Osteoblast (primary cell): ENCODE results near the gene SLC27A1. TPM values are rescaled to one million over a fixed set of nuclear protein-coding genes. Genes with fewer than 3 reads are reported as not detected.

Experiments
- DNase-seq: peaks from one replicate; pipeline ENCODE4 v3.0.0; 2011; ENCODE audit warnings: low spot score, mixed read lengths; ENCODE audit not compliant: insufficient read length; ENCODE audit errors: missing footprints
- H2AFZ ChIP-seq: 2 replicates; pipeline ENCODE4 v1.6.0; 2011; ENCODE audit warnings: mild to moderate bottlenecking, low read length
- H3K27ac ChIP-seq: 2 replicates; pipeline ENCODE4 v1.5.1; 2011; ENCODE audit warnings: mild to moderate bottlenecking, low read depth, low read length, moderate library complexity
- H3K27me3 ChIP-seq: 2 replicates; pipeline ENCODE4 v1.6.0; 2012; ENCODE audit warnings: mild to moderate bottlenecking, control low read depth, inconsistent platforms, low read length, moderate library complexity; ENCODE audit not compliant: insufficient read depth
- H3K36me3 ChIP-seq: 2 replicates; pipeline ENCODE4 v1.5.1; 2011; ENCODE audit warnings: mild to moderate bottlenecking, low read length, control low read depth, moderate library complexity; ENCODE audit not compliant: insufficient read depth
- H3K4me1 ChIP-seq: 2 replicates; pipeline ENCODE4 v1.5.1; 2011; ENCODE audit warnings: mild to moderate bottlenecking, low read length, control low read depth, moderate library complexity; ENCODE audit not compliant: insufficient read depth
- H3K4me2 ChIP-seq: 2 replicates; pipeline ENCODE4 v1.6.0; 2011; ENCODE audit warnings: mild to moderate bottlenecking, low read length; ENCODE audit not compliant: insufficient read depth
- H3K4me3 ChIP-seq: fragments of 200-600 bp; sonication (generic); 3 replicates; pipeline ENCODE4 v1.5.1; 2012; ENCODE audit warnings: mild to moderate bottlenecking, low read length, inconsistent platforms; ENCODE audit not compliant: insufficient read depth
- H3K79me2 ChIP-seq: 2 replicates; pipeline ENCODE4 v1.6.0; 2012; ENCODE audit warnings: mild to moderate bottlenecking, low read length, control low read depth, inconsistent platforms; ENCODE audit not compliant: insufficient read depth
- H3K9me3 ChIP-seq: 2 replicates; pipeline ENCODE4 v1.5.1; 2011; ENCODE audit warnings: low read depth, low read length, control low read depth
- H4K20me1 ChIP-seq: 2 replicates; pipeline ENCODE4 v1.6.0; 2012; ENCODE audit warnings: mild to moderate bottlenecking, low read length, control low read depth; ENCODE audit not compliant: insufficient read depth
- total RNA-seq: library from RNA; depleted of rRNA; stranded (reverse); fragments of >200 nt; gene quantifications from 2 replicates; pipeline ENCODE4 v1.2.3, GENCODE V29; 2012
- TF ChIP-seq, protein P1 (sequence below): IDR thresholded peaks from 2 replicates; pipeline ENCODE4 v1.5.1; 2011; ENCODE audit warnings: mild to moderate bottlenecking, low read depth, low read length, moderate library complexity; ENCODE audit errors: extremely low read depth

The SLC27A1 gene
- total RNA-seq, 1 donor, result 64.4 TPM

- Histone ChIP-seq H2AFZ (peak overlapping the region; percentile 92), H4K20me1 (peaks cover 15% of the 10 kb centered on the region), H3K4me2 (peak overlapping the region; percentile 92), H3K4me1 (peaks cover 28% of the 10 kb centered on the region), H3K9me3 (no peaks in the 10 kb centered on the region), H3K27ac (peak overlapping the region; percentile 72), H3K4me3 (peak overlapping the region; percentile 86), H3K79me2 (peaks cover 28% of the 10 kb centered on the region), H3K36me3 (no peaks in the 10 kb centered on the region), H3K27me3 (no peaks in the 10 kb centered on the region)
- TF ChIP-seq, protein P1, sequence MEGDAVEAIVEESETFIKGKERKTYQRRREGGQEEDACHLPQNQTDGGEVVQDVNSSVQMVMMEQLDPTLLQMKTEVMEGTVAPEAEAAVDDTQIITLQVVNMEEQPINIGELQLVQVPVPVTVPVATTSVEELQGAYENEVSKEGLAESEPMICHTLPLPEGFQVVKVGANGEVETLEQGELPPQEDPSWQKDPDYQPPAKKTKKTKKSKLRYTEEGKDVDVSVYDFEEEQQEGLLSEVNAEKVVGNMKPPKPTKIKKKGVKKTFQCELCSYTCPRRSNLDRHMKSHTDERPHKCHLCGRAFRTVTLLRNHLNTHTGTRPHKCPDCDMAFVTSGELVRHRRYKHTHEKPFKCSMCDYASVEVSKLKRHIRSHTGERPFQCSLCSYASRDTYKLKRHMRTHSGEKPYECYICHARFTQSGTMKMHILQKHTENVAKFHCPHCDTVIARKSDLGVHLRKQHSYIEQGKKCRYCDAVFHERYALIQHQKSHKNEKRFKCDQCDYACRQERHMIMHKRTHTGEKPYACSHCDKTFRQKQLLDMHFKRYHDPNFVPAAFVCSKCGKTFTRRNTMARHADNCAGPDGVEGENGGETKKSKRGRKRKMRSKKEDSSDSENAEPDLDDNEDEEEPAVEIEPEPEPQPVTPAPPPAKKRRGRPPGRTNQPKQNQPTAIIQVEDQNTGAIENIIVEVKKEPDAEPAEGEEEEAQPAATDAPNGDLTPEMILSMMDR, result no peak
- DNase-seq, result peak; percentile 31
Observed at GRCh38 chr19:17468302-17469091, 1.8 kb upstream of the SLC27A1 start.

GRCh38 chr19:17469092-17469480 is 1.2 kb upstream of the SLC27A1 start:
- TF ChIP-seq, protein P1, result no peak
- H3K27me3 ChIP-seq, result no peaks in the 10 kb centered on the region
- DNase-seq, result peak; percentile 56
- no peaks in the 10 kb centered on the region for H3K9me3 ChIP-seq
- no peaks in the 10 kb centered on the region for H3K36me3 ChIP-seq
- H3K4me3 ChIP-seq, result peak overlapping the region; percentile 86
- peak overlapping the region; percentile 92 for H2AFZ ChIP-seq
- H3K4me2 ChIP-seq, result peak overlapping the region; percentile 92
- H4K20me1 ChIP-seq, result peaks cover 15% of the 10 kb centered on the region
- peaks cover 28% of the 10 kb centered on the region for H3K4me1 ChIP-seq
- H3K27ac ChIP-seq, result peak overlapping the region; percentile 72
- peaks cover 33% of the 10 kb centered on the region for H3K79me2 ChIP-seq

GRCh38 chr19:17469481-17470067 is 750 bp upstream of the SLC27A1 start:
- no peaks in the 10 kb centered on the region for H3K27me3 ChIP-seq
- TF ChIP-seq, protein P1, result no peak
- no peaks in the 10 kb centered on the region for H3K9me3 ChIP-seq
- H3K4me2 ChIP-seq, result peak overlapping the region; percentile 92
- peaks cover 28% of the 10 kb centered on the region for H3K4me1 ChIP-seq
- H4K20me1 ChIP-seq, result peaks cover 15% of the 10 kb centered on the region
- H3K27ac ChIP-seq, result peak overlapping the region; percentile 72
- H3K4me3 ChIP-seq, result peak overlapping the region; percentile 86
- peak; percentile 95 for DNase-seq
- H3K36me3 ChIP-seq, result no peaks in the 10 kb centered on the region
- peak overlapping the region; percentile 96 for H2AFZ ChIP-seq
- peaks cover 37% of the 10 kb centered on the region for H3K79me2 ChIP-seq

DNA sequence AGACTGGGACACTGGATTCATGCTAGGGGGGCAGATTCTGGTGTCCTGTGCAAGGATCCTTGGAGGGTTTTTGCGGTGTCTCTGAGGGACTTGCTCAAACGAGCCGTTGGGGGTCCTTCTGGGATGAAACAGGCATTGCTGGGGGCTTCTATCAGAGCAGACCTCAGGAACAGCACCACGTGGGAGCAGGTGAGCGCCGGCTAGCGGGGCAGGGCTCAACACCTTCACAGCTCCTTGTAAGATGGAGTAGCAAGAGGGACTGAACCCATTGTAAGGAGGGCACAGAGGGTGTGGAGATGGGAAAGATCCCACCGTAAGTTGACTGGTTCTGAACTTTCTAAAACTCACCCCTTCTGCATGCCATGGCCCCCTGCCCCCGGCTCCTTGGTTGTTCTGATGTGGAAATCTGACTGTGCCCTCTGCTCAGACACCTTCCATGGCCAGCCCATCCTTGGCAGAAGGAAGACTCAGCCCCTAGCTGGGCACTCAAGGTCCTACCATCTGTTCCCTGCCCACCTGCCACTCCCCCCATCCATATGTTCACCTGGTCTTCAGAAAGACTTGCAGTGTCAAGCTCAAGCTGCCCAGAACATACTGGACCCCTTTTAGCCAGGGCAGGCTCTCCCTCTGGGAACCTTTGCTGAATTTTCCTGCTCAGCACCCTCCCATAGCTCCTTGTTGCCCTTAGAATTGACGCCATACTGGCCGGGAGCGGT is 1.2 kb downstream of the SLC27A1 start:
- Histone ChIP-seq H3K36me3 (no peaks in the 10 kb centered on the region), H3K79me2 (peaks cover 53% of the 10 kb centered on the region), H3K4me3 (peak overlapping the region; percentile 86), H4K20me1 (peaks cover 15% of the 10 kb centered on the region), H3K4me2 (peak overlapping the region; percentile 93), H3K27me3 (no peaks in the 10 kb centered on the region), H3K4me1 (peaks cover 39% of the 10 kb centered on the region), H3K27ac (peak overlapping the region; percentile 37), H3K9me3 (no peaks in the 10 kb centered on the region), H2AFZ (no peak overlapping the region)
- DNase-seq, result peak; percentile 19
- TF ChIP-seq, protein P1, result no peak
